ENCODE data around the gene CST7. TPM values are rescaled to one million over a fixed set of nuclear protein-coding genes. Genes with fewer than 3 reads are reported as not detected.

CST7 gene
- total RNA-seq, 1 donor from 2014 or later, result 0.25 TPM

DNA sequence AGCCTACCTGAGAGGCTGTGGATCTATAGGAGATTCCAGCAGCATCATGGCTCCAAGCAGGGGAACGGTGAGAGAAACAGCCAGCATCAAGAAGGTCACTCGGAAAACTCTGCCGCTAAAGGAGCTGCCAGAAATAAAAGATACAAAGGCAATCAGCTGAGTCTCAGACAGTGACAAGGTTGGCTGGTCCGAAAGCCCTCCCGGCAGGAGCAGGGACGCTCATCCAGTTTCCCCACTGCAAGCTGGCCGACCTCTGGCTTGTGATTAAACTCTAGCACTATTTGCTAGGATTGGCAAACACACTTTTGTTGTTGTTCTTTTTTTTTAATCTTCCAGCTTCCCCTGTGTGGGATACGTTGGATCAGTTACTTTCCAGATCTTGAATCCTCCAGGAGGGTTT is 34.8 kb downstream of the CST7 start:
- Mint-ChIP-seq H3K27me3 (ENCODE audit: low read depth, unreplicated experiment) (no peaks in the 10 kb centered on the region), H3K27ac (ENCODE audit: unreplicated experiment) (no peak overlapping the region), H3K4me3 (ENCODE audit: unreplicated experiment) (no peak overlapping the region), H3K4me1 (ENCODE audit: low read depth, unreplicated experiment) (no peaks in the 10 kb centered on the region), H3K9me3 (ENCODE audit: unreplicated experiment) (peaks cover 19% of the 10 kb centered on the region), H3K36me3 (ENCODE audit: low read depth, unreplicated experiment) (peaks cover 30% of the 10 kb centered on the region)
- H3K27me3 ChIP-seq (ENCODE audit: insufficient read depth, low read length), result no peaks in the 10 kb centered on the region
- H3K4me2 ChIP-seq (ENCODE audit: low read length), result no peak overlapping the region
- H3K9ac ChIP-seq (ENCODE audit: low read length), result no peak overlapping the region
- FAIRE-seq (no peak), DNase-seq (ENCODE audit: low read depth) (no peak)
- no peak overlapping the region for H3K4me3 ChIP-seq (ENCODE audit: insufficient read depth, low read depth, low read length)
- H3K4me1 ChIP-seq (ENCODE audit: insufficient read depth, low read length), result no peaks in the 10 kb centered on the region
- H3K79me2 ChIP-seq (ENCODE audit: insufficient read depth, low read length), result peaks cover 55% of the 10 kb centered on the region
- no peak overlapping the region for H3K27ac ChIP-seq (ENCODE audit: low read depth, low read length)
- TF ChIP-seq, protein P1, sequence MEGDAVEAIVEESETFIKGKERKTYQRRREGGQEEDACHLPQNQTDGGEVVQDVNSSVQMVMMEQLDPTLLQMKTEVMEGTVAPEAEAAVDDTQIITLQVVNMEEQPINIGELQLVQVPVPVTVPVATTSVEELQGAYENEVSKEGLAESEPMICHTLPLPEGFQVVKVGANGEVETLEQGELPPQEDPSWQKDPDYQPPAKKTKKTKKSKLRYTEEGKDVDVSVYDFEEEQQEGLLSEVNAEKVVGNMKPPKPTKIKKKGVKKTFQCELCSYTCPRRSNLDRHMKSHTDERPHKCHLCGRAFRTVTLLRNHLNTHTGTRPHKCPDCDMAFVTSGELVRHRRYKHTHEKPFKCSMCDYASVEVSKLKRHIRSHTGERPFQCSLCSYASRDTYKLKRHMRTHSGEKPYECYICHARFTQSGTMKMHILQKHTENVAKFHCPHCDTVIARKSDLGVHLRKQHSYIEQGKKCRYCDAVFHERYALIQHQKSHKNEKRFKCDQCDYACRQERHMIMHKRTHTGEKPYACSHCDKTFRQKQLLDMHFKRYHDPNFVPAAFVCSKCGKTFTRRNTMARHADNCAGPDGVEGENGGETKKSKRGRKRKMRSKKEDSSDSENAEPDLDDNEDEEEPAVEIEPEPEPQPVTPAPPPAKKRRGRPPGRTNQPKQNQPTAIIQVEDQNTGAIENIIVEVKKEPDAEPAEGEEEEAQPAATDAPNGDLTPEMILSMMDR (IDR thresholded peaks at IDR 0.05; ENCODE audit: insufficient read depth, low read depth, low read length), result no peak
- no peak for TF ChIP-seq EZH2 (IDR thresholded peaks at IDR 0.05; ENCODE audit: insufficient read depth, low read length)
- H4K20me1 ChIP-seq (ENCODE audit: insufficient read depth, low read length), result peaks cover 57% of the 10 kb centered on the region
- no peak overlapping the region for H2AFZ ChIP-seq (ENCODE audit: low read depth, low read length)
- H3K9me3 ChIP-seq (ENCODE audit: insufficient read depth, low read depth, low read length), result peaks cover 6% of the 10 kb centered on the region
- H3K36me3 ChIP-seq (ENCODE audit: insufficient read depth, low read length), result no peaks in the 10 kb centered on the region

- peaks cover 11% of the 10 kb centered on the region for H3K9me3 Mint-ChIP-seq (ENCODE audit: unreplicated experiment)
- peaks cover 1% of the 10 kb centered on the region for H3K4me1 Mint-ChIP-seq (ENCODE audit: low read depth, unreplicated experiment)
- no peak overlapping the region for H3K4me2 ChIP-seq (ENCODE audit: low read length)
- no peaks in the 10 kb centered on the region for H3K27me3 Mint-ChIP-seq (ENCODE audit: low read depth, unreplicated experiment)
- TF ChIP-seq EZH2 (IDR thresholded peaks at IDR 0.05; ENCODE audit: insufficient read depth, low read length), result no peak
- TF ChIP-seq, protein P1 (IDR thresholded peaks at IDR 0.05; ENCODE audit: insufficient read depth, low read depth, low read length), result no peak
- H3K4me1 ChIP-seq (ENCODE audit: insufficient read depth, low read length), result no peaks in the 10 kb centered on the region
- H3K79me2 ChIP-seq (ENCODE audit: insufficient read depth, low read length), result peaks cover 65% of the 10 kb centered on the region
- no peaks in the 10 kb centered on the region for H3K36me3 ChIP-seq (ENCODE audit: insufficient read depth, low read length)
- no peak overlapping the region for H3K4me3 ChIP-seq (ENCODE audit: insufficient read depth, low read depth, low read length)
- no peaks in the 10 kb centered on the region for H3K27me3 ChIP-seq (ENCODE audit: insufficient read depth, low read length)
- H4K20me1 ChIP-seq (ENCODE audit: insufficient read depth, low read length), result peaks cover 60% of the 10 kb centered on the region
- H3K9ac ChIP-seq (ENCODE audit: low read length), result no peak overlapping the region
- H3K9me3 ChIP-seq (ENCODE audit: insufficient read depth, low read depth, low read length), result peaks cover 6% of the 10 kb centered on the region
- no peak overlapping the region for H2AFZ ChIP-seq (ENCODE audit: low read depth, low read length)
- no peak overlapping the region for H3K27ac Mint-ChIP-seq (ENCODE audit: unreplicated experiment)
- FAIRE-seq (no peak), DNase-seq (ENCODE audit: low read depth) (no peak)
- peaks cover 19% of the 10 kb centered on the region for H3K36me3 Mint-ChIP-seq (ENCODE audit: low read depth, unreplicated experiment)
- H3K27ac ChIP-seq (ENCODE audit: low read depth, low read length), result no peak overlapping the region
- H3K4me3 Mint-ChIP-seq (ENCODE audit: unreplicated experiment), result no peak overlapping the region
Observed at GRCh38 chr20:24984961-24985640, 36.0 kb downstream of the CST7 start.

GRCh38 chr20:24985802-24986201 is 36.7 kb downstream of the CST7 start:
- DNase-seq (ENCODE audit: low read depth), result no peak
- no peaks in the 10 kb centered on the region for H3K4me1 ChIP-seq (ENCODE audit: insufficient read depth, low read length)
- H3K9me3 Mint-ChIP-seq (ENCODE audit: unreplicated experiment), result peaks cover 4% of the 10 kb centered on the region
- no peak overlapping the region for H3K4me3 Mint-ChIP-seq (ENCODE audit: unreplicated experiment)
- no peak overlapping the region for H3K9ac ChIP-seq (ENCODE audit: low read length)
- no peaks in the 10 kb centered on the region for H3K9me3 ChIP-seq (ENCODE audit: insufficient read depth, low read depth, low read length)
- FAIRE-seq, result no peak
- H3K36me3 Mint-ChIP-seq (ENCODE audit: low read depth, unreplicated experiment), result peaks cover 12% of the 10 kb centered on the region
- H3K27ac Mint-ChIP-seq (ENCODE audit: unreplicated experiment), result no peak overlapping the region
- H3K79me2 ChIP-seq (ENCODE audit: insufficient read depth, low read length), result peaks cover 65% of the 10 kb centered on the region
- H3K4me3 ChIP-seq (ENCODE audit: insufficient read depth, low read depth, low read length), result no peak overlapping the region
- TF ChIP-seq, protein P1 (IDR thresholded peaks at IDR 0.05; ENCODE audit: insufficient read depth, low read depth, low read length), result no peak
- no peak for TF ChIP-seq EZH2 (IDR thresholded peaks at IDR 0.05; ENCODE audit: insufficient read depth, low read length)
- peaks cover 66% of the 10 kb centered on the region for H4K20me1 ChIP-seq (ENCODE audit: insufficient read depth, low read length)
- no peaks in the 10 kb centered on the region for H3K27me3 Mint-ChIP-seq (ENCODE audit: low read depth, unreplicated experiment)
- H3K4me2 ChIP-seq (ENCODE audit: low read length), result no peak overlapping the region
- H3K36me3 ChIP-seq (ENCODE audit: insufficient read depth, low read length), result no peaks in the 10 kb centered on the region
- no peak overlapping the region for H2AFZ ChIP-seq (ENCODE audit: low read depth, low read length)
- H3K4me1 Mint-ChIP-seq (ENCODE audit: low read depth, unreplicated experiment), result peaks cover 6% of the 10 kb centered on the region
- H3K27me3 ChIP-seq (ENCODE audit: insufficient read depth, low read length), result no peaks in the 10 kb centered on the region
- no peak overlapping the region for H3K27ac ChIP-seq (ENCODE audit: low read depth, low read length)
